Left lung (tissue), 14 donors: Measurements from ENCODE around the gene CNTNAP3B. TPM values are rescaled to one million over a fixed set of nuclear protein-coding genes. Genes with fewer than 3 reads are reported as not detected.
"Not testable (repeated sequence)": the region's sequence is repeated elsewhere in the genome, so short reads cannot be mapped to it uniquely, and the experiment has no call there.

Source experiments
- ATAC-seq: fragments of 200-7000 bp; cut with Tn5 transposase; one replicate; pipeline ENCODE4 v1.9.1; 2020; ENCODE audit warnings: moderate library complexity
- DNase-seq, 4 donors: peaks; one replicate each; pipeline ENCODE4 v3.0.0-alpha.2; 2013 to 2020
- H3K27ac ChIP-seq, 2 donors: fragments of 200-600 bp; sonication (generic) in 1 of 2; one replicate each; pipeline versions ENCODE4 v1.5.0 to v1.8.0; 2020 to 2021
- H3K27me3 ChIP-seq, 2 donors: fragments of 200-600 bp; sonication (generic) in 1 of 2; one replicate each; pipeline versions ENCODE4 v1.5.0 to v1.8.0; 2020 to 2021
- H3K36me3 ChIP-seq, 2 donors: fragments of 200-600 bp; sonication (generic) in 1 of 2; one replicate each; pipeline versions ENCODE4 v1.5.0 to v1.8.0; 2020 to 2021
- H3K4me1 ChIP-seq, 2 donors: fragments of 200-600 bp; one replicate each; pipeline ENCODE4 v1.8.0; 2021
- H3K4me3 ChIP-seq, 2 donors: fragments of 200-600 bp; sonication (generic) in 1 of 2; one replicate each; pipeline versions ENCODE4 v1.5.0 to v1.8.0; 2020 to 2021; ENCODE audit warnings: mild to moderate bottlenecking in 1 of 2
- H3K9me3 ChIP-seq, 2 donors: fragments of 200-600 bp; sonication (generic) in 1 of 2; one replicate each; pipeline versions ENCODE4 v1.5.0 to v1.8.0; 2020 to 2021
- intact Hi-C, 2 donors: fragments of 100-400 bp; cut with DNase I; formaldehyde crosslinking; loops; one replicate each; pipeline versions ENCODE4 v1.11.2 to v1.14.2; 2022
- long read RNA-seq, 12 donors: library from polyadenylated mRNA in 2 of 12; unstranded in 2 of 12; transcript quantifications; one replicate each; pipeline ENCODE4 v2.0.0 and lab custom pipeline, GENCODE V29; 2019 to 2026
- polyA plus RNA-seq, 6 donors: library from polyadenylated mRNA; unstranded; fragments of 120-200 nt; gene quantifications; one replicate each; pipeline ENCODE4 v1.2.1, GENCODE V29; 2013; ENCODE audit not compliant: insufficient read length in 6 of 6
- total RNA-seq, 2 donors: library from RNA; stranded (reverse); fragmentation: NEBNext Ultra II Directional; extraction: Animal tissue kit (Norgen Biotek cat#: 25700); gene quantifications; one replicate each; pipeline ENCODE4 v1.2.1, GENCODE V29; 2021
- donor health status: DM: no; HTN: yes; CAD: no.
- donor health status: DM: no; HTN: no; CAD: no.

CNTNAP3B gene
- total RNA-seq: 10 to 100 TPM in 1 of 2 donors, 1 to 10 TPM in 1; 3.4 to 10.9 TPM
- polyA plus RNA-seq: 10 to 100 TPM in 4 of 6 donors, 1 to 10 TPM in 2; 3.4 to 17.5 (median 12.5) TPM
- long read RNA-seq, donor 1: 0 reads
- long read RNA-seq, donor 2: 0 reads
- long read RNA-seq, donor 3: 0 reads
- long read RNA-seq, donor 4: 0 reads
- long read RNA-seq, donor 5: 0 reads
- long read RNA-seq, donor 6: 0 reads
- long read RNA-seq, donor 7: 0 reads
- long read RNA-seq, donor 8: 0 reads
- long read RNA-seq, donor 9: 0 reads
- long read RNA-seq, donor 10, partial matches to known transcripts: 2 of 4 reads
- long read RNA-seq, donor 10, other reads (novel, unspliced or antisense): 2 of 4 reads
- long read RNA-seq, donor 11: 0 reads
- long read RNA-seq, donor 12: 0 reads

GRCh38 chr9:42129073-42129729 is at the start of gene CNTNAP3B:
TSS of gene CNTNAP3B (minus strand) at chr9:42129426. CDS start at chr9:42129094, 332 bp downstream.
- H3K9me3 ChIP-seq, intact Hi-C loops, H3K27ac ChIP-seq, ATAC-seq, H3K4me1 ChIP-seq, H3K36me3 ChIP-seq: not testable (repeated sequence)
- Histone ChIP-seq H3K27me3 (peaks cover 0 to 21% of the 10 kb centered on the region in 2 donors), H3K4me3 (peak within 1 kb of the TSS in 1 of 2 donors; percentile 19)
- peak in 1 of 4 donors; percentile 58 for DNase-seq

GRCh38 chr9:42160299-42160698 is 31.1 kb upstream of the CNTNAP3B start:
- H3K4me1 ChIP-seq, H3K27ac ChIP-seq, intact Hi-C loops, H3K36me3 ChIP-seq, H3K4me3 ChIP-seq, H3K27me3 ChIP-seq, H3K9me3 ChIP-seq, ATAC-seq: not testable (repeated sequence)
- DNase-seq: peak in 1 of 4 donors; percentile 10

GRCh38 chr9:42127056-42127841 is 2.0 kb downstream of the CNTNAP3B start:
- H3K36me3 ChIP-seq, ATAC-seq, DNase-seq, H3K4me1 ChIP-seq, H3K27ac ChIP-seq, H3K9me3 ChIP-seq, intact Hi-C loops: not testable (repeated sequence)
- Histone ChIP-seq H3K4me3 (peak overlapping the region in 1 of 2 donors; percentile 16), H3K27me3 (peaks cover 0 to 21% of the 10 kb centered on the region in 2 donors)

- ATAC-seq, intact Hi-C loops, DNase-seq, H3K27ac ChIP-seq, H3K4me1 ChIP-seq, H3K36me3 ChIP-seq, H3K4me3 ChIP-seq, H3K27me3 ChIP-seq, H3K9me3 ChIP-seq: not testable (repeated sequence)
These were observed 8.2 kb downstream of the CNTNAP3B start for GRCh38 chr9:42121007-42121406.

- intact Hi-C loops, H3K9me3 ChIP-seq, H3K27me3 ChIP-seq, H3K4me1 ChIP-seq, ATAC-seq, H3K36me3 ChIP-seq, H3K4me3 ChIP-seq, H3K27ac ChIP-seq: not testable (repeated sequence)
- DNase-seq: peak in 1 of 4 donors; percentile 54
These were observed 33.3 kb downstream of the CNTNAP3B start for GRCh38 chr9:42095929-42096328.

- H3K4me3 ChIP-seq, DNase-seq, H3K27me3 ChIP-seq: not testable (repeated sequence)
These were observed 44.7 kb downstream of the CNTNAP3B start for GRCh38 chr9:42084559-42084952.

GRCh38 chr9:42083877-42084558 is 45.2 kb downstream of the CNTNAP3B start:
- H3K9me3 ChIP-seq, H3K27ac ChIP-seq, H3K4me3 ChIP-seq, DNase-seq, H3K4me1 ChIP-seq, H3K36me3 ChIP-seq, intact Hi-C loops, H3K27me3 ChIP-seq, ATAC-seq: not testable (repeated sequence)

More at GRCh38 chr9:42084559-42084952, 44.7 kb downstream of the CNTNAP3B start:
- H3K27ac ChIP-seq, ATAC-seq, H3K9me3 ChIP-seq, H3K36me3 ChIP-seq, intact Hi-C loops, H3K4me1 ChIP-seq: not testable (repeated sequence)

- intact Hi-C loops: not testable (repeated sequence)
These were observed 48.9 kb downstream of the CNTNAP3B start for GRCh38 chr9:42080376-42080775.

GRCh38 chr9:42074868-42075267 is 54.4 kb downstream of the CNTNAP3B start:
- peak in 1 of 4 donors; percentile 62 for DNase-seq
- H3K27me3 ChIP-seq, H3K27ac ChIP-seq, ATAC-seq, intact Hi-C loops, H3K4me1 ChIP-seq, H3K36me3 ChIP-seq, H3K4me3 ChIP-seq, H3K9me3 ChIP-seq: not testable (repeated sequence)

More at GRCh38 chr9:42080376-42080775, 48.9 kb downstream of the CNTNAP3B start:
- ATAC-seq, H3K4me1 ChIP-seq, H3K27me3 ChIP-seq, H3K27ac ChIP-seq, H3K4me3 ChIP-seq, H3K9me3 ChIP-seq, H3K36me3 ChIP-seq, DNase-seq: not testable (repeated sequence)

- H3K36me3 ChIP-seq, DNase-seq, H3K27me3 ChIP-seq, H3K4me3 ChIP-seq, H3K9me3 ChIP-seq, ATAC-seq, H3K27ac ChIP-seq, intact Hi-C loops, H3K4me1 ChIP-seq: not testable (repeated sequence)
These were observed 58.2 kb downstream of the CNTNAP3B start for GRCh38 chr9:42071026-42071425.

- DNase-seq, H3K4me1 ChIP-seq, intact Hi-C loops, H3K27ac ChIP-seq, H3K4me3 ChIP-seq, H3K36me3 ChIP-seq, H3K9me3 ChIP-seq, H3K27me3 ChIP-seq: not testable (repeated sequence)
- ATAC-seq: peak; percentile 76
These were observed 59.0 kb downstream of the CNTNAP3B start for GRCh38 chr9:42070035-42070799.

GRCh38 chr9:42053874-42054273 is 75.4 kb downstream of the CNTNAP3B start:
- H3K36me3 ChIP-seq, DNase-seq, ATAC-seq, H3K27me3 ChIP-seq, H3K9me3 ChIP-seq, H3K27ac ChIP-seq, H3K4me3 ChIP-seq, intact Hi-C loops, H3K4me1 ChIP-seq: not testable (repeated sequence)
